NOMO-1 treated with dmso at 0.1 percent for 144 hours (cell line): ENCODE data around the gene EDA2R.

Experiments
- DNase-seq: peaks from one replicate; lab custom pipeline; 2025; ENCODE audit not compliant: unreplicated experiment; lab: John Stamatoyannopoulos, UW

Gene EDA2R, protein sequence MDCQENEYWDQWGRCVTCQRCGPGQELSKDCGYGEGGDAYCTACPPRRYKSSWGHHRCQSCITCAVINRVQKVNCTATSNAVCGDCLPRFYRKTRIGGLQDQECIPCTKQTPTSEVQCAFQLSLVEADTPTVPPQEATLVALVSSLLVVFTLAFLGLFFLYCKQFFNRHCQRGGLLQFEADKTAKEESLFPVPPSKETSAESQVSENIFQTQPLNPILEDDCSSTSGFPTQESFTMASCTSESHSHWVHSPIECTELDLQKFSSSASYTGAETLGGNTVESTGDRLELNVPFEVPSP

DNA sequence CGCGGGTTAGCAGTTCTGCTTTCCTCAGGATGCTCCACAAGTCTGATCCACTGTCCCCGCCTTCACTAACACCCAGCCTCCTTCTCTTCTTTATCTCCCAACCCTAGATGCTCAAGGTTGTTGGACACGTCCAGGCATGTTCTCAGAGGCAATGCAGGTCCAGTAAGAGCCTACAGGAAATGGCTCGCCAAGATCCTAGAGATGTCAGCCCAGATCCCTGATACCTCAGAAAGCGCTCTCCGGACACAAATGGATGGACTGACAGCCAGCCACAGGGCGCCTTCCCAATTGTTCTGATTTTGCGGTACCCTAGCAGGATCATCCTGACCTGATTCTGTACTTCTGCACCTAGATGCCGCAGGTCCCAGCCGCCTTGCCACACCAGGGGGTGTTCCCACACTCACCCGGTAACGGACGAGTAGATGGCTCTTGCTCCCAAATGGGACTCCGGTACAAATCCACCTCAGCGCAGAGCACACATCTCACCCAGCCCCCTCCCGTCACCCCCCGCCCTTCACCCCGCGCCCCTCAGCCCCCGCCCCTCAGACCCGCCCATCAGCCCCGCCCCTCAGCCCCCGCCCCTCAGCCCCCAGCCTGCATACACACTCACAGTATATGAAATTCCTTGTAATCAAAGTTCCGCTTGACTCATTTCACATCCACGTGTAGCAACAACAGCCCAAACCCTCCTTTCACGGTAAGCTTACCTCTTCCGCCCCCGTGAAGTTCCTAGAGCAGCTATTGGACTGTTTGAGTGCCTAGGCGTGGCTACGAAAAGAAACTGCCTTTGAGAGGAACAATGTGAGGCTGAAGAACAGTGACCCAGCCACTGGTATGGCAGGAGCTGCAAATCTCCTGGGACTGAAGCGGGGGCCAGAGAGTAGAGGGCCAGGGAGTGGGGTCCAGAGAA, at the start of gene EDA2R:
TSS of gene EDA2R (minus strand) at position 488 of the 910 bp plus-strand sequence. CDS start 23,058 bp downstream, outside the sequence.
- no peak for DNase-seq

DNA sequence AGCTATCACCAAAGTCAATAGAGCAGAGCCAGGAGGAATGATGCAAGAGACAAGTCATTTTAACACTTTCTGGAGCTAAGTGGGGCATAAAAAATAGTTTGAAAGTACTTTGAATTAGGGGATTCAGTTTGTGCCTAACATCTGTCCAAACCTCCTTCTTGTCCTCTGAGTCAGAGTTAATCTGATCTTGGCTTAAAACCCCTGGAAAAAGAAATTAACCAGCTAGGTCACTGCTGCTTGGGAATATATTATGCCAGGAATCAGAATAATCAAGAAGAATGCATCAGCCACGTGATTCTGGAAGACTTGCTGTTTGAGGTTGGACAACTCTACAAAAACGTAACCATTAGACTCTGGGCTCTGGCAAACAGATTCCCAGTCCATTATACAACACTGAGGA, 45.3 kb upstream of the EDA2R start:
- DNase-seq: no peak

DNA sequence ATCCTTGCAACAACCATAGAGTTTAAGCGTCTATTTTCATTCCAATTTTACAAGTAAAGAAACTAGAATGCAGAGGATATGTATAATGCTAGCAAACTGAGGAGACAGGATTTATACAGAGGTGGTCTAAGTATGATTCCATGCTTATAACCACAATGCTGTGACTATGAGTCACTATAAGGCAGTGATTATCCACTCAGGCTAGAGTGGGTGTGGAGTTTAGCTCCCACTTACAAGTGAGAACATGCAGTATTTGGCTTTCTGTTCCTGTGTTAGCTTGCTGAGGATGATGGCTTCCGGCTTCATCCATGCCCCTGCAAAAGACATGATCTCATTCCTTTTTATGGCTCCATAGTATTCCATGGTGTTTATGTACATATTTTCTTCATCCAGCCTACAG, 41.6 kb upstream of the EDA2R start:
- DNase-seq: no peak

DNA sequence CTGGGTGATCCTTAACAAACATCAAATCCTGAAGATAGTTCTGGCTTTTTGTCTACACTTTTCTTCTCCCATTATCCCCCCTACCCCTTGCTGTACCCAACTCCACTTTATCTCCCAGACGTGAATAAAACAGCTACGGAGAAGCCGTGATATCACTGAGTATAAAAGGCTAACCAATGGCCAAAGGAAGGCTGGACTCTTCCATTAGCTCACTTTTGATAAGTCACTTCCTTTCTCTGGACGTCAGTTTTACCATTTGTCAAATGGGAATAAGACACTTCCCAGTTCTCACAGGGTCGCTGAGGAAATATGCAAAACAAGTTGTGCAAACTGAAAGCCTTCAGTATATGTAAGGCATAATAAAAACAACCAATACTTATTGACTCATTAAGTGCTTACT, 38.6 kb upstream of the EDA2R start:
- DNase-seq: no peak

DNA sequence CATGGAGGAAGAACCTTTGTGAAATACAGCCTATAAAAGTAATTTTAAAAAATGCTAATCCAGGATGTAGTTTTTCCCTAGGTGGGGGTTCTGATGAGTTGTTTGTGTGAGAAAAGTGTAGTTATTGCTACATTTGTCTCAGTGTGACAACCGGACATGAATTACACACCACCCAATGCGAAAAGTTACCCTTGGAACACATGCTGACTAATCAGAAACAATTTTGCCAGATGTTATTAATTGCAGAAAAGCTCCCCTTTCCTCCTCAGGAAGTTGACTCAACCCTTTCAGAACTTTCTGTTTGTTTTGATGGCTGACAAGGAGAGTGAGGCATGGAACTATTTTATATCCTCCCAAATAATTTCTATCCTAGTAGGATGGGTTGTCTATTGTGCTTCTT, 38.1 kb upstream of the EDA2R start:
- no peak for DNase-seq

DNA sequence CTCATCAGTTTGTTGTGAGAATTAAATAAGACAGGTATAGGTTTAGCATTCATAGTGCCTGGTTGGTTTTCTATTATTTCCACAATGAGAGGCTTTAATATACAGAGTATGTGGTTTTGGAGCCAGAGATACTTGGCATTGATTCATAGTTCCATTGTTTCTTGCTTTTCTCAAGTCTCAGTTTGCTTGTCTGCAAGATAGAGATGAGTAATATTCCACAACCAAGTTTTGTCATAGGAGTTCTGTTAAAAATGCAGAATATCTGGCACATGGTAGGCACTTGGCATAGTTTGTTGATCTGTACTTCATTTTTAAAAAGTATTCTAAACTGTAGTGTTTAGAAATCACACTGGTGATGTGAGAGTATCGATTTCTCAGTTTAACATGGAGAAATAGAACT, 37.5 kb upstream of the EDA2R start:
- DNase-seq: no peak

DNA sequence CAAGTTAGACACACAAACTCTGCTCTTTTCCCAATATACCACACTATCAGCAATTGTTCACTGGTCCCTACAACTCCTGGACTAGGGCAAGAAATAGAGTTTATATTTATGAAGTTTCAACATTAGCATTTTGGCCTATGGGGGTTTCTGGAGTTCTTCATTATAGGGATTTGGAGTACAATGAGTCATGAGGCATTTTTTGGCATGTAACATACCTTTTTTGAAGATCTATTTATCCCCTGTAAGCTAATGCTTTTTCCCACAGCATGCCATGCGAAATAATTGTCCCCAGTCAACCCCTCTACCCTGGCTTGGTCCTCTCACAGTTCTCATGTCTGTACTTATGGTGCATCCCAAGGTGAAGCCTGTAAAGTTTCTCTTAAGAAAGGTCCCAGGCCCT, 36.7 kb upstream of the EDA2R start:
- DNase-seq: no peak

DNA sequence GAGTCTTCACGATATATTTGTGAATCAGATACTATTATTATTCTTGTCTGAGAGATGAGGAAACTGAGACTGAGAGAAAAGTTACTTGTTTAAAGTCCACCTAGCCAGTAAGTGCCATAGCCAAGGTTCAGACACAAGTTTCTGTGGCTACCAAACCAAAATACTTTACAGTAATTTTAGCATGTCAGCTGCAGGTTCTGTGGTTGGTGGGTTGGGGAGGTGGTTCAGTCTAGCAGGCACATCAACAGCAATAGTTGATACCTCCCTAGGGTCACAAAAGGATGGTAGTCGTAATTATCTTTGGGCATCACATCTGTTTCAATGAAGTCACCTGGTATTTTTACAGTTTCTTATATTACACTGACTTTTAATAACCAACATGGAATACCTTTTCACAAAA, 35.6 kb upstream of the EDA2R start:
- no peak for DNase-seq

DNA sequence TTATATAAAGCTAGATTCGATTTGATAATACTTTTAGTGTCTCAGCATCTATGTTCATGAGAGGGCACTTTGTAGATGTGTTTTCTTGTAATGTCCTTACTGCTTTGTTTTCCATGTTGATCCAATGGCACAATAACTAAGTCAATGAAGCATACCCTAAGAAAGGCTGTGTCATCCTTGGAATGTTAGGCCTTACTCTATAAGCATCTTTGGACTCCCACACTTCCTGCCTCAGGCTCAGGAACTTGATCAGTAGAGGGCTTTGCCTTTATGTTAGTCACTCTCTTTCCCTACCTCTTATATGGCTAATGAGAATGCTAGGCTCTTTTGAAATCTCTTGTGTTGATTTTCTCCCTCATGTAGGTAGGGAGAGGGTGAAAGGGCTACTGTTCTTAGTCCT, 33.2 kb upstream of the EDA2R start:
- no peak for DNase-seq

DNA sequence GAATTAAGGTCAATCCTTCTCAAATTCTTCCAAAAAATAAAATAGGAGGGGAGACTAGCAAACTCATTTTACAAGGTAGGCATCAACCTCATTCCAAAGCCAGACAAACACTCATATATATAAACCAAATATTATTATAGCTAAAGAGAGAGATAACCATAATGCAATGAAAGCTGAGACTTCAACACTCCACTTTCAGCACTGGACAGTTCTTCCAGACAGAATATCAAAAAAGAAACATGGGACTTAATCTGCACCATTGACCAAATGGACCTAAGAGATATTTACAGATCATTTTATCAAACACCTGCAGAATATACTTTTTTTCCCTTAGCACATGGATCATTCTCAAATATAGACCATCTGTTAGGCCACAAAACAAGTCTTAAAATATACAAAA, 15.5 kb upstream of the EDA2R start:
- DNase-seq: no peak

DNA sequence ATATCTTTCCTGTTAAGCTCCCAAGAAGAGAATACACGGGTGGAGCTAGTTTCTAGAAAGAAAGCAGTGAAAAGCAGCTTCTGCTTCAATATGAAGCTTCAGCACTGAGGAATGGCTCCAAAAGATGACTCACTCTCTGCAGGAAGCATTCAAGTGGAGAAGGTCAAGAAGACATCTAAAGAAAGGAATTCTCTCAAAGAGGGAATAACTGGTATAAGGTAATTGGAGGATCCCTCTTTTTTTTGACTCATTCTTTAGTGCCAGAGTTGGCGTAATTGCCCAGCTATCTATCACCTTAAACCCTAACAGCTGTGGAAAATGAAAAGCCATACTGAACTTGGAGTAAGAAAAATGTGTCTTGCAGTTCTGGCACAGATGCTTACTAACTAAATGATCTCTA, 3.5 kb downstream of the EDA2R start:
- no peak for DNase-seq

DNA sequence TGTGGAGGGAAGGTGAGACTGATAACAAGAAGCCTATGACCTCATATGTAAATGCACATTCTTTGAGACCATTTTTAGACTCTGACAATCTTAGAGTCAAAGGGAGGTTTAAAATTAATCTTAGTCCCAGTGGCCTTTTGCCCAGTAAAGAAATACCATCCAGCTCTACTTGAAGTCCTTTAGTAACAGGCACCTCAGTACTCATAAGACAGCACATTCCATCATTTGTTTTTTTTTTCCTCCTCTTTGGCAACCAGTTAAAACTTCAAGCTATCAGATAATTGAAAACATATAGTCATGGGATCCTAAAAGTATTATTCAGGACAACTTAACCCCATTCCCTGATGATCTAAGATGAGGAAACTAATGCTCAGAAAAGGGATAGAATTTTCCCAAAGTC, 4.6 kb downstream of the EDA2R start:
- DNase-seq: no peak

DNA sequence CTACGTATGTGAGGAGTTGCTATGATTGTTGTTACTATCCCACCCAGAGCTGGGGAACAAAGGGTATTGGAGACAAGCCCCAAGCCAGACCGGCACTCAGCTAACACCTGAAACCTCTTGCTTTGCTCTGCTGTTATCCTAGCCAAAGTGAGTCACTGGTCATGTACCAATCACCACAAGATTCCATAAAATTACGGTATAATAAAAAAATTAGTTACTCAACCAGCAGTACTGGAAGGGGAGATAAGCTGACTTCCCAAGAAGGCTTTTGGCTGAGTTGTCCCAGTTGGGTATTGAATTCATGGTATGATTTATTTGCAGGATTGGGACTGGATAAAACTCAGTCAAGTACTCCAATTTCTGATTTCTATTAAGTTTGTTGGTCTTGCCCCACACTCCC, 5.3 kb downstream of the EDA2R start:
- no peak for DNase-seq

DNA sequence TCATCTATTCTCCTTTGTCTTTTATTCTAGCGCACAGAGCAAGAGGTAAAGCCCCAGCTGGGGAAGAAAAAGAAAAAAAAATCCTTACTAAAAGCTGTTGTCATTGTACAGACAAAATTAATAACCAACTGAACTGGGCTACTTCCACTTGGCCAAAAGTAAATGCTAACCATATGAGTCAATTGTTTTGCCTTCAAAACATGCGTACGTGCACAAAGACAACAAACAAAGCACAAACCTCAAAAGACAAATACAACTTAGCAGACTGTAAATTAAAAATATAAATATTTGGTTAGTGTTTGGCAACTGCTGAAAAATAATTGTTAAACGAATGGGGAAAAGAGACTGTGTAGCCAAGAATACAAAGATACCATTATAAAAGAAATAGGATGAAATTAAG, 5.9 kb downstream of the EDA2R start:
- no peak for DNase-seq

DNA sequence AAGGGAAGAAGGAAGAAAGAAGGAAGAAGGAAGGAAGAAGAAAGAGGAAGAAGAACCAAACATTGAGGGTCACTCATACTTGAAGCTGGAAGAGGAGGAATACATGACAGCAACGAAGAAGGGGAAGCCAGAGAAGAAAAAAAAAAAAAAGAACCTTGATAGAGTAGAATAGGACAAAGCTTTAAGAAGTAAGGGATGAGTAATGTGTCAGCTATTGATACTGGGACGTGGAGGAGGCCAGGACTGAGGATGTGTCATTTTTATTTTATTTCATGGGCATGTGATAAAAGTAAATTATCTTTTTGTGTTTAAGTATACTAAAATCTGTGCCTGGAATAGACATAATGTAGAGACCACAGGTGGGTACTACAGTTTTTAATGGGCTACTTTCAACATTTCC, 6.4 kb downstream of the EDA2R start:
- DNase-seq: no peak

DNA sequence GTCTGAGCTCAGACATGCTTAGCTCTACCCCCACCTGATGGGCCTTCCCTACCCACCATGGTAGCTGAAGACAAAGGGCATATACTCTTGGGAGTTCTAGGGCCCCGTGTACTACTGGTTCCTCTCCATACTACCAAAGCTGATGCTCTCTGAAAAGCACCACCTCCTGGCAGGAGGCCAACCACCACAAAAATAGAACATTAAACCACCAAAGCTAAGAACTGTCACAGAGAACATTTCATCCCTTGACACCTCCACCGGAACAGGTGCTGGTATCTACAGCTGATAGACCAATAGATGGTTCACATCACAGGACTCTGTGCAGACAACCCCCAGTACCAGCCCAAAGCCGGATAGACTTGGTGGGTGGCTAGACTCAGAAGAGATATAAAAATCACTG, 13.4 kb downstream of the EDA2R start:
- no peak for DNase-seq

DNA sequence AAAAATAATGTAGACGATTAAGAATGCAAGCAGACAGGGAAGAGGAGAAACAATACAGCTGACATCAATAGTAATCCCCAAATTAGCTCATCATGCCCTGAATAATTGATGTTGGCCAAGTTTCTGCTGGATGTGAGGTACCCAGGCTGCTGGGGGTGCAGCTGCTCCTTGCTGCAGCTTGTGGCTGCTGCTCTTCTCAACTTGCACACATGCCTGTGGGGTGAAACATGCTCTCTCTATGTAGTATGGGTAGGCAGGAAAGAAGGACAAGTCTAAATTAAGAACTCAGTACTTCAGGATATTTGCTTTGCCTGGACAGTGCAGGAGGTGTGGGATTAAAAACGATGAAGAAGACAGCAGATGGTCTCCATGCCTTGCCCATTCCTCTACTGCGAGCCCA, 16.7 kb downstream of the EDA2R start:
- DNase-seq: no peak

DNA sequence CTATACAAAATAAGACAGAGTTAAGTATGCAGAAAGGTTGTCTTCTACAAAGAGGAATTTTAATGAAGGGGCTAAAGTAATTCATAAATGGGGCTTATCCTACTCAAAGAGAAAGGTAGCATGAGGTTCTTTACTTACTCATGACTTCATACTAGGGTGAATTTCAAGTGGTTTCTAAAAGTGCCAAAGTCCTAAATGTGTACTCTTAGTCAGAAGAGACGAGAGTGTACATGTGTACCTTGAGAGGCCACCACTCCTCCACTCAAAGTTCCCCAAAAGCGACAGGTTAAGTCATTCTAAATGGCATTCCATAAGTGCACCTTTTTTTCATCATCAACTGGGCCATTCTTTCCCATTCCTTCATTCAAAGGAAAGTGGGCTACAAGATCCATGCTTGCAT, 21.9 kb downstream of the EDA2R start:
- DNase-seq: no peak

DNA sequence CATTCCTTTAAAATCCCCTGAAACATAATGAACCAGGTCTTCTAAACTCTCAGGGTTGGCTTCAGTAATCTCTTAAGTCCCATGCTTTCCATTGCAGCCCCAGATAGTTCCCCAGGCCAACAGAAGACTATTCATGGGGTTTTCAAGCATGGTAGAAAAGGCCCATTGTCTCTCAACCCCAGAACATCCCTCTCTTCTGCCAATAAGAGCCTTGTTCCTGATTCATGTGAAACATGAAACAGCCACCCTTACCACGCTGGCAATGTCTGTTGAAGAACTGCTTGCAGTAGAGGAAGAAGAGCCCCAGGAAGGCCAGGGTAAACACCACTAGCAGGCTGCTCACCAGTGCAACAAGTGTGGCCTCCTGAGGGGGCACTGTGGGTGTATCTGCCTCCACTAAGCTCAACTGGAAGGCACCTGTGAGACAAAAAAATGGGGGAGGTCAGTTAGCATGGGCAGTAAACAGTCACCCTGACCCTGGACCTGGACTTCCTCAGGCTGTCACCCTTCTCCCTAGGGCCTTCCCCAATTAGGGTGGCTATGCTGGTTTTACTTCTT, 36.4 kb downstream of the EDA2R start:
- DNase-seq: no peak

DNA sequence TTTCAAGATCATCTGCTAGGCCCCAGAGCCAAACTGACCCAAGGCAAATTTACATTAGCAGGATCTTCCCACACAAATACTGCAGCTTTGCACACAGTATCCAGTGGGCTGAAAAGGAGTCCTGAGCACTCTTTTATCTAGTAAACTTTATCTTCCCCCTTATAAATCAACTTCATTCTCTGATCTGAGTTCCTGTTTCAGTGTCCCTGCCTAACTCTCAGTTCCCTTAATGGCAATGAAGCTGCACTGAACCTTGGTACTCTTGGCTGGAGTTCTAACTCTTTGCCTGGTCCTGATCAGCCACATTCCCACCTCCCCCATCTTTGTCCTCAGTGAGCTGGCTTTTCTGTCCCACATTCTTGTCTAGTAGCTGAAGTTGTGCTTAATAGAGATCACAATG, 37.4 kb downstream of the EDA2R start:
- no peak for DNase-seq

DNA sequence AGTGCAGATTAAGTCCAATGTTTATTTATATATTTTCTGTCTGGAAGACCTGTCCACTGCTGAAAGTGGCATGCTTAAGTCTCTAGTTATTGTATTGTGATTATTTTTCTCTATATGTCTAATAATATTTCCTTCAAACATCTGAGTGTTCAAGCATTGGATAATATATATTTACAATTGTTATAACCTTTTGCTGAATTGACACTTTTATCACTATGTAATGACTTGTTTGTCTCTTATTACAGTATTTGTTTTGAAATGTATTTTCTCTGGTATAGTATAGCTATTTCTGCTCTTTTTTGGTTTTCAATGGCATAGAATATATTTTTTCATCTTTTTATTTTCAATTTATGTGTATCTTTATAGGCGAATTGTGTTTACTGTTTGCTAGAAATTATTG, 59.7 kb downstream of the EDA2R start:
- DNase-seq: no peak

DNA sequence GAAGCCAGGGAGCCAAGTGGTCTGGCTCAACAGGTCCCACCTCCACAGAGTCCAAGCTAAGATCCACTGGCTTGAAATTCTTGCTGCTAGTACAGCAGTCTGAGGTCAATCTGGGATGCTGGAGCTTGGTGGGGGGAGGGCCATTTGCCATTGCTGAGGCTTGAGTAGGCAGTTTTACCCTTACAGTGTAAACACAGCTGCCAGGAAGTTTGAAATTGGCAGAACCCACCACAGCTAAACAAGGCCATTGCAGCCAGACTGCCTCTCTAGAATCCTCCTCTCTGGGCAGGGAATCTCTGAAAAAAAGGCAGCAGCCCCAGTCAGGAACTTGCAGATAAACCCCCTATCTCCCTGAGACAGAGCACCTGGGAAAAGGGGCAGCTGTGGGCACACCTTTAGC, 84.9 kb downstream of the EDA2R start:
- DNase-seq: no peak
